ENCODE data around the gene PPP4R4.

- TF ChIP-seq, protein P1, sequence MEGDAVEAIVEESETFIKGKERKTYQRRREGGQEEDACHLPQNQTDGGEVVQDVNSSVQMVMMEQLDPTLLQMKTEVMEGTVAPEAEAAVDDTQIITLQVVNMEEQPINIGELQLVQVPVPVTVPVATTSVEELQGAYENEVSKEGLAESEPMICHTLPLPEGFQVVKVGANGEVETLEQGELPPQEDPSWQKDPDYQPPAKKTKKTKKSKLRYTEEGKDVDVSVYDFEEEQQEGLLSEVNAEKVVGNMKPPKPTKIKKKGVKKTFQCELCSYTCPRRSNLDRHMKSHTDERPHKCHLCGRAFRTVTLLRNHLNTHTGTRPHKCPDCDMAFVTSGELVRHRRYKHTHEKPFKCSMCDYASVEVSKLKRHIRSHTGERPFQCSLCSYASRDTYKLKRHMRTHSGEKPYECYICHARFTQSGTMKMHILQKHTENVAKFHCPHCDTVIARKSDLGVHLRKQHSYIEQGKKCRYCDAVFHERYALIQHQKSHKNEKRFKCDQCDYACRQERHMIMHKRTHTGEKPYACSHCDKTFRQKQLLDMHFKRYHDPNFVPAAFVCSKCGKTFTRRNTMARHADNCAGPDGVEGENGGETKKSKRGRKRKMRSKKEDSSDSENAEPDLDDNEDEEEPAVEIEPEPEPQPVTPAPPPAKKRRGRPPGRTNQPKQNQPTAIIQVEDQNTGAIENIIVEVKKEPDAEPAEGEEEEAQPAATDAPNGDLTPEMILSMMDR (IDR thresholded peaks at IDR 0.05; ENCODE audit: insufficient read depth, low read length, poor library complexity, severe bottlenecking): no peak
- TF ChIP-seq EZH2phosphoT487 (conservative IDR thresholded peaks at IDR 0.05; ENCODE audit: low read length): no peak
Observed at GRCh38 chr14:94291906-94292525, 117.9 kb downstream of the PPP4R4 start.
